Activated naive CD8-positive, alpha-beta T cell (primary cell): Measurements from ENCODE around the gene CPB2.

Source experiments
- H3K27ac Mint-ChIP-seq: one replicate; pipeline ENCODE4 v1.8.0; 2021; ENCODE audit warnings: mixed read lengths
- H3K27me3 Mint-ChIP-seq: one replicate; pipeline ENCODE4 v1.8.0; 2021; ENCODE audit warnings: mixed read lengths
- H3K36me3 Mint-ChIP-seq: one replicate; pipeline ENCODE4 v1.8.0; 2021; ENCODE audit warnings: mixed read lengths
- H3K4me1 Mint-ChIP-seq: one replicate; pipeline ENCODE4 v1.8.0; 2021; ENCODE audit warnings: low read depth, mixed read lengths
- H3K4me3 Mint-ChIP-seq: one replicate; pipeline ENCODE4 v1.8.0; 2021; ENCODE audit warnings: mild to moderate bottlenecking, mixed read lengths
- H3K9me3 Mint-ChIP-seq: one replicate; pipeline ENCODE4 v1.8.0; 2021; ENCODE audit warnings: low read depth, mixed read lengths

CPB2 gene

GRCh38 chr13:46119883-46120614 is 15.2 kb upstream of the CPB2 start:
- Mint-ChIP-seq H3K4me1 (peaks cover 32% of the 10 kb centered on the region), H3K27me3 (no peaks in the 10 kb centered on the region), H3K4me3 (no peak overlapping the region), H3K27ac (no peak overlapping the region), H3K9me3 (no peaks in the 10 kb centered on the region), H3K36me3 (no peaks in the 10 kb centered on the region)

DNA sequence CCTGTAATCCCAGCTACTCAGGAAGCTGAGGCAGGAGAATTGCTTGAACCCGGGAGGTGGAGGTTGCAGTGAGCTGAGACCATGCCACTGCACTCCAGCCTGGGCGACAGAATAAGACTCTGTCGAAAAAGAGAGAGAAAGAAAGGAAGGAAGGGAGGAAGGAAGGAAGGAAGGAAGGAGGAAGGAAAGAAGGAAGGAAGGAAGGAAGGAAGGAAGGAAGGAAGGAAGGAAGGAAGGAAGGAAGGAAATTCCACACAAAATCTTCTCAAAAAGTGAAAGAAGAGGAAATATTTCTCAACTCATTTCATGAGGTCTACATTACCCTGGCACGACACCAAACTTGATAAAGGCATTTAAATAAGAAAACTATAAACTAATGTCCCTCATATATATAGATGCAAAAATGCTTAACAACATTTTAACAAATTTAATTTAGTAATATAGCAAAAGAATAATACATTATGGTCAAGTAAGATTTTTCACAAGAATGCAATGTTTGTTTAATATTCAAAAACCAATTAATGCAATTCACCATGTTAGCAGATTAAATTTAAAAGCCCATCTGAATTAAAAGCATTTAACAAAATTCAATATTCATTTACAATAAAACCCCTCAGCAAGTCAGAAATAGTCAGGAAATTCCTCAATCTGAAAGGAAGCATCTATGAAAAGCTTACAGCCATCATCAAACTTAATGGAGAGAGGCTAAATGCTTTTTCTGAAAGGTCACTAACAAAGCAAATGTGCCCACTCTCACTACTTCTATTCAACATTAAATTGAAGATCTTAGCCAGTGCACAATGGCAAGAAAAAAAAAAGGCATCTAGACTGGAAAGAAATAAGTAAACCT is 12.0 kb upstream of the CPB2 start:
- H3K4me3 Mint-ChIP-seq: no peak overlapping the region
- no peaks in the 10 kb centered on the region for H3K27me3 Mint-ChIP-seq

DNA sequence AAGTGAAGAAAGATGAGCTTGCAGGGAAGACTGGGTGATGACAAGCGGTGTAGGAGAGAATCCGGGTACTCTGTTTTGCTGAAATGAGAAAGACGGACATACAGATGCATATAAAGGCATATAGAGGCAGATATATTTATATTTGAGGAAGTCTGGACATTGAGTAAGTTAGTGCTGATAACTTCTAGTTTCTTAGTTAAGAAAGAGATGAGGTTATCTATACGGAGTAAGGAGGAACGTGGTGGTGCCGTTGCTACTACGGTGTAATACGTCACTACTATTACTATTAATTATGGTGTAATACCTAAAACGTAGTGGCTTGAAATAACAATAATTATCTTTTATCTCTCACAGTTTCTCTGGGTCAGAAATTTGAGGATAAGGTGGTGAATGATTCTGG is 9.8 kb upstream of the CPB2 start:
- no peak overlapping the region for H3K27ac Mint-ChIP-seq
- peaks cover 6% of the 10 kb centered on the region for H3K27me3 Mint-ChIP-seq
- H3K4me3 Mint-ChIP-seq: no peak overlapping the region
- no peaks in the 10 kb centered on the region for H3K9me3 Mint-ChIP-seq
- no peaks in the 10 kb centered on the region for H3K4me1 Mint-ChIP-seq
- H3K36me3 Mint-ChIP-seq: no peaks in the 10 kb centered on the region

More for the DNA sequence above, 12.0 kb upstream of the CPB2 start:
- Mint-ChIP-seq H3K36me3 (no peaks in the 10 kb centered on the region), H3K9me3 (no peaks in the 10 kb centered on the region), H3K27ac (no peak overlapping the region), H3K4me1 (peaks cover 3% of the 10 kb centered on the region)

DNA sequence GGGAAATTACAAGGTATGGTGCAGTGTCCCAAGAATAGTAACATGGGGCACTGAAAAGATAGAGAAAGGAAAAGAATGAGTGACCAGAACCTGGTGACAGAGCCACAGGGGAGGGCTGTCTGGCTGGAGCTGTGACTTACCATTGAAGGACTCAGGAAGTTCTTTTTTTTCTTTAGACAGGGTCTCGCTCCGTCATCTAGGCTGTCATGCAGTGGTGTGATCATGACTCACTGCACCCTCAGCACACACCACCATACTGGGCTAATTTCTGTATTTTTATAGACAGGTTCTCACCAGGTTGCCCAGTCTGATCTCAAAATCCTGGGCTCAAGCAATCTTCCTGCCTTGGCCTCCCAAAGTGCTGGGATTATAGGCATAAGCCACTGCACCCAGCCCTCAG is 8.8 kb upstream of the CPB2 start:
- no peak overlapping the region for H3K4me3 Mint-ChIP-seq
- peaks cover 9% of the 10 kb centered on the region for H3K27me3 Mint-ChIP-seq
- H3K27ac Mint-ChIP-seq: no peak overlapping the region
- no peaks in the 10 kb centered on the region for H3K36me3 Mint-ChIP-seq
- H3K9me3 Mint-ChIP-seq: no peaks in the 10 kb centered on the region
- H3K4me1 Mint-ChIP-seq: peaks cover 3% of the 10 kb centered on the region

GRCh38 chr13:46111151-46111550 is 6.3 kb upstream of the CPB2 start:
- H3K27ac Mint-ChIP-seq: no peak overlapping the region
- peaks cover 11% of the 10 kb centered on the region for H3K4me1 Mint-ChIP-seq
- no peaks in the 10 kb centered on the region for H3K36me3 Mint-ChIP-seq
- H3K27me3 Mint-ChIP-seq: peaks cover 11% of the 10 kb centered on the region
- H3K4me3 Mint-ChIP-seq: no peak overlapping the region
- no peaks in the 10 kb centered on the region for H3K9me3 Mint-ChIP-seq

DNA sequence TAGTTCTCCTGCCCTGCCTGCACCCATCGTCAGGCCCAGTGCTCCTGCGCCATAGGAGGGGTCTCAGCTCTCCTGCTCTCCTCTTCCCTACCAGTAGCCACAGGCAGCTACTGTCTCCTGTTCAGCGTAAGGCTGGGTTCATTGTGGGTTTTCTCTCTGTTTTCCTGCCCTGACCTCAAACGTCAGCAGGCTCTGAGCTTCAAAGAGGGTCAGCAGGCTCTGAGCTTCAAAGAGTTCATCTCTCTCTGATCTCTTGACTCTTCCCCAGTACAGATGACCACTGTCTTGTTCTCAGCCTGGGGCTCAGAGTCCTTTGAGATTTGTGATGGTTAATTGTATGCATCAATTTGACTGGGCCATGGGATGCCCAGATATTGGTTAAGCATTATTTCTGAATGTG is 4.6 kb upstream of the CPB2 start:
- Mint-ChIP-seq H3K36me3 (peaks cover 2% of the 10 kb centered on the region), H3K9me3 (no peaks in the 10 kb centered on the region), H3K27me3 (peaks cover 11% of the 10 kb centered on the region), H3K27ac (no peak overlapping the region), H3K4me1 (peaks cover 11% of the 10 kb centered on the region), H3K4me3 (no peak overlapping the region)

DNA sequence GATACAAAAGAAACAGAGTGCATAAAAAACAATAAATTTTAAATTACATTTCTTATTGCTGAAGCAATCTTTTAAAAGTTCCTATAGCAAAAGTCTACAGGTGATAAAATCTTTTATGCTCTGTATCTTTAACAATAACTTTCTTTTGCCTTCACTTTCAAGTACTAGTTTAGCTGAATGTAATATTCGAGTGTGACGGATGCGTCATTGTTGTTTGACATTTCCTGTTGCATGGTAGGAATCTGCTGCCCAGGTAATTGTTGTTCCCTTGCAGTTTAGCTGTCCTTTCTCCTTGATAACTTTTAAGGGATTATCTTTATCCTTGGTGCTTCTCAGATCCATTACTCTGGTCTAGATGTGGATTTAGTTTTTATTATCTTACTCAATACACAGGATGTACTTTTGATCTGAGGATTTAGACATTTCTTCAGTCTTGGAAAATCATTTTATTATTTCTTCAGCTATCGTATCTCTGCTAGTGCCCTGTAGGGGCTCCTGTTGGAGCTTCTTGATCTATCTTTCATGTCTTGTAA is 2.1 kb upstream of the CPB2 start:
- peaks cover 2% of the 10 kb centered on the region for H3K36me3 Mint-ChIP-seq
- H3K9me3 Mint-ChIP-seq: no peaks in the 10 kb centered on the region
- H3K27ac Mint-ChIP-seq: no peak overlapping the region
- H3K27me3 Mint-ChIP-seq: peaks cover 14% of the 10 kb centered on the region
- peaks cover 11% of the 10 kb centered on the region for H3K4me1 Mint-ChIP-seq
- no peak overlapping the region for H3K4me3 Mint-ChIP-seq

GRCh38 chr13:46103037-46103436 is 1.8 kb downstream of the CPB2 start:
- peaks cover 5% of the 10 kb centered on the region for H3K27me3 Mint-ChIP-seq
- H3K4me3 Mint-ChIP-seq: no peak overlapping the region
- H3K9me3 Mint-ChIP-seq: no peaks in the 10 kb centered on the region
- H3K27ac Mint-ChIP-seq: no peak overlapping the region
- H3K4me1 Mint-ChIP-seq: peaks cover 8% of the 10 kb centered on the region
- peaks cover 2% of the 10 kb centered on the region for H3K36me3 Mint-ChIP-seq

DNA sequence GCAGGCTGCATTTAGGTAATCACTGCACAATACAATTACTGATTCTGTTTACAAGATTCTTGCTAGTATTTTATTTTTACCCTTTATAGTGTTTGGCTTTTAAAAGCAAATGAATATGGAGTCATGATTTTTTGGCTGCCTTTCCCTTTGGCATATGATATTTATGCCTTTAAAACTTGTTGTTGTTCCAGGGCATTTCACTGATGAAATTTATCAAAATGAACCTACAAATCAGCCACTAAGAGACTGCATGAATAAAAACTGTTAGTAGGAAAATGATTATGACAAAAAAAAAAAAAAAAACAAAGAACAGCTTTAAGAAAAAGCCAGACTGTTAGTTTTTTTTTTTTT is 2.6 kb downstream of the CPB2 start:
- no peak overlapping the region for H3K4me3 Mint-ChIP-seq
- no peak overlapping the region for H3K27ac Mint-ChIP-seq
- no peaks in the 10 kb centered on the region for H3K9me3 Mint-ChIP-seq
- peaks cover 2% of the 10 kb centered on the region for H3K36me3 Mint-ChIP-seq
- H3K27me3 Mint-ChIP-seq: peaks cover 4% of the 10 kb centered on the region
- H3K4me1 Mint-ChIP-seq: peaks cover 4% of the 10 kb centered on the region

DNA sequence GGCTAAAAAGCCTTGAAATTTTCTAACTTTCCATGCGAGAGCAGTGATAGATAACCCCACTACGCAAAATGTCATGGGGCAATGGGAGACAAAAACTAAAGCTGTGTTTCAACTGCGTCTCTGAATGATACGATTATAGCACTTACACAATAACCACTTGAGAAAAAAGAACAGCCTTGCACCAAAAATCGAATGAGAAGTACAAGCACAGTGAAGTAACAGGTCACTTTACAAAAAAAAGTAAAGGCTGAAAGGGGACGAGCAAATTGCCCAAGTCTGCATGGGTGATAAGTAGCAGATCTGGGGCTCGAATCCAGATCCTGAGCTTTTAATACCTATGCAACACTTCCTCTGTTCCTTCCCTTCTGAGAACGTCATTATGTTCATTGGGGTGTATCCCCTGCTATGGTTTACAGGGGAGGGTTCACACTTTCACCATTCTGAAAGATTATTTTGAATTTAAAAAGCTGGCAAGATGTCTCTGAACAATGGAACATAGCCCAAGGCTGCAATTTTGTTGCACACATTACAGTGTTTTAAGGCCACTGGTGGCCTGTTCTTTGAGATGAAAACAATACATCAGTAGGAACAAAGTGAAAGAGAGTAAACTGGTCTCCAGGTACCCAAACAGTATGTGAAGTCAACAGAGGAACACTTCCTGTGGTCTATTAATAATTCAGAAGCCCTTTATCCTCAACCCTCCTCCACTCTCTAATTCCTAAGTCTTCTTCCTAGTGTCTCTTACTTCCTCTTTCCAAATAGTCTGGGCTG is 3.2 kb downstream of the CPB2 start:
- Mint-ChIP-seq H3K4me3 (no peak overlapping the region), H3K9me3 (no peaks in the 10 kb centered on the region), H3K27me3 (peaks cover 4% of the 10 kb centered on the region), H3K36me3 (peaks cover 2% of the 10 kb centered on the region), H3K27ac (no peak overlapping the region), H3K4me1 (no peaks in the 10 kb centered on the region)

- no peak overlapping the region for H3K27ac Mint-ChIP-seq
- H3K9me3 Mint-ChIP-seq: no peaks in the 10 kb centered on the region
- peaks cover 6% of the 10 kb centered on the region for H3K27me3 Mint-ChIP-seq
- no peaks in the 10 kb centered on the region for H3K4me1 Mint-ChIP-seq
- no peak overlapping the region for H3K4me3 Mint-ChIP-seq
- peaks cover 2% of the 10 kb centered on the region for H3K36me3 Mint-ChIP-seq
These were observed 3.8 kb downstream of the CPB2 start for GRCh38 chr13:46101002-46101401.

DNA sequence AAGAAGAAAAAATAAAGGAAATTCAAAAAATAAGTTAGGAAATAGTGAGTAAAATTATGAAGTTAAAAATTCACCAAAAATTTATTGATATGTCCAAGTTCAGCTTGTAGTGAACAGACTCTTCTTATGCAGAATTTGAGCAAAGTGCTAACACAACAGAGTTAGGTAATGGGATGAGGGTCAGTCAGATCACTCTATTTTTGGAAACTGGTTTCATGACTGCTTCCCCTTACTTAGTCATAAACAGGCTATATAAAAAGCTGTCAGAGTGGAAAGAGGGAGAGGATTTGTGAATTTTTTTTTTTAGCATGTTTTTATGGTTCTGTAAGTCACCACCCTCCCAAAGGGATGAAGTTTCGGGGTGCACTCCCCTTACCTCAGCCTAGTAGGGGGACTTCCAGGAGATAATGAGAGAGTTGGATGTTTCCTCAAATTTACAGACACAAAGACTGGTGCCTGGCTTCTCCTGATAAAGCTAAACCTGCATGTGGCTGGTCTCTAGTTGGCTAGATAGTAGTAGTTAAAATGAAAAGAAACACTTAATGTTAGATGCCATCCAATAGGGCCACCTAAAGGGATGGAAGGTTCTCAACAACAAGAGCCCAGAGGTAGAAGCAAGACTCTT is 4.5 kb downstream of the CPB2 start:
- no peak overlapping the region for H3K4me3 Mint-ChIP-seq
- no peaks in the 10 kb centered on the region for H3K4me1 Mint-ChIP-seq
- H3K27me3 Mint-ChIP-seq: peaks cover 6% of the 10 kb centered on the region
- no peaks in the 10 kb centered on the region for H3K9me3 Mint-ChIP-seq
- peaks cover 1% of the 10 kb centered on the region for H3K36me3 Mint-ChIP-seq
- no peak overlapping the region for H3K27ac Mint-ChIP-seq

GRCh38 chr13:46097663-46098062 is 7.2 kb downstream of the CPB2 start:
- no peaks in the 10 kb centered on the region for H3K4me1 Mint-ChIP-seq
- H3K27me3 Mint-ChIP-seq: peaks cover 5% of the 10 kb centered on the region
- no peaks in the 10 kb centered on the region for H3K9me3 Mint-ChIP-seq
- H3K27ac Mint-ChIP-seq: no peak overlapping the region
- no peak overlapping the region for H3K4me3 Mint-ChIP-seq
- H3K36me3 Mint-ChIP-seq: no peaks in the 10 kb centered on the region

- H3K27me3 Mint-ChIP-seq: peaks cover 8% of the 10 kb centered on the region
These were observed 7.8 kb downstream of the CPB2 start for GRCh38 chr13:46097015-46097414.

More at GRCh38 chr13:46097015-46097414, 7.8 kb downstream of the CPB2 start:
- Mint-ChIP-seq H3K4me1 (no peaks in the 10 kb centered on the region), H3K27ac (no peak overlapping the region), H3K4me3 (no peak overlapping the region), H3K36me3 (no peaks in the 10 kb centered on the region), H3K9me3 (no peaks in the 10 kb centered on the region)
